ENCODE data around the gene PARD3B. TPM values are rescaled to one million over a fixed set of nuclear protein-coding genes. Genes with fewer than 3 reads are reported as not detected.

The PARD3B gene
- total and polyA plus RNA-seq, 2 donors from 2014 or later = 5.3 to 29.6 TPM

DNA sequence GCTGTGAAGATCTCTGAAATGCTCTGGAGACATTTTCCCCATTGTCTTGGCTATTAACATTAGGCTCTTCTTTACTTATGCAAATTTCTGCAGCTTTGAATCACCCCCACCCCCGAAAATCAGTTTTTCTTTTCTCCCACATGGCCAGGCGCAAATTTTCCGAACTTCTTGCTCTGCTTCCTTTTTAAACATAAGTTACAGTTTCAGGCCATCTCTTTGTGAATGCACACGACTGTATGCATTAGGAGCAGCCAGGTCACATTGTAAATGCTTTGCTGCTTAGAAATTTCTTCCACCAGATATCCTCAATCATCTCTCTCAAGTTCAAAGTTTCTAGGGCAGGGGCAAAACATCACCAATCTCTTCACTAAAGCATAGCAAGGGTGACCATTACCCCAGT, 106.8 kb downstream of the PARD3B start:
- intact Hi-C loops (cut with DNase I) = no loop called here
- DNase-seq = no peak
- Histone ChIP-seq H3K27me3 (ENCODE audit: control insufficient read depth, insufficient read depth, low read length) (no peaks in the 10 kb centered on the region), H3K4me1 (ENCODE audit: control insufficient read depth in 2 of 3, insufficient read depth in 2 of 3, low read depth in 1 of 3, low read length in 3 of 3) (no peaks in the 10 kb centered on the region), H3K36me3 (ENCODE audit: control insufficient read depth in 2 of 3, insufficient read depth in 3 of 3, low read length in 3 of 3) (no peaks in the 10 kb centered on the region), H3K9me3 (ENCODE audit: control insufficient read depth in 2 of 3, insufficient read depth in 1 of 3, low read length in 3 of 3) (no peaks in the 10 kb centered on the region), H3K9ac (ENCODE audit: low read length in 3 of 3) (no peak overlapping the region), H3K4me3 (ENCODE audit: low read length in 3 of 3) (no peak overlapping the region), H3K27ac (ENCODE audit: low read depth in 2 of 2, low read length in 2 of 2) (no peak overlapping the region)
- TF ChIP-seq, protein P1, sequence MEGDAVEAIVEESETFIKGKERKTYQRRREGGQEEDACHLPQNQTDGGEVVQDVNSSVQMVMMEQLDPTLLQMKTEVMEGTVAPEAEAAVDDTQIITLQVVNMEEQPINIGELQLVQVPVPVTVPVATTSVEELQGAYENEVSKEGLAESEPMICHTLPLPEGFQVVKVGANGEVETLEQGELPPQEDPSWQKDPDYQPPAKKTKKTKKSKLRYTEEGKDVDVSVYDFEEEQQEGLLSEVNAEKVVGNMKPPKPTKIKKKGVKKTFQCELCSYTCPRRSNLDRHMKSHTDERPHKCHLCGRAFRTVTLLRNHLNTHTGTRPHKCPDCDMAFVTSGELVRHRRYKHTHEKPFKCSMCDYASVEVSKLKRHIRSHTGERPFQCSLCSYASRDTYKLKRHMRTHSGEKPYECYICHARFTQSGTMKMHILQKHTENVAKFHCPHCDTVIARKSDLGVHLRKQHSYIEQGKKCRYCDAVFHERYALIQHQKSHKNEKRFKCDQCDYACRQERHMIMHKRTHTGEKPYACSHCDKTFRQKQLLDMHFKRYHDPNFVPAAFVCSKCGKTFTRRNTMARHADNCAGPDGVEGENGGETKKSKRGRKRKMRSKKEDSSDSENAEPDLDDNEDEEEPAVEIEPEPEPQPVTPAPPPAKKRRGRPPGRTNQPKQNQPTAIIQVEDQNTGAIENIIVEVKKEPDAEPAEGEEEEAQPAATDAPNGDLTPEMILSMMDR (IDR thresholded peaks at IDR 0.05; ENCODE audit: borderline replicate concordance, extremely low read depth, insufficient read depth) = no peak
- no peak for FAIRE-seq

DNA sequence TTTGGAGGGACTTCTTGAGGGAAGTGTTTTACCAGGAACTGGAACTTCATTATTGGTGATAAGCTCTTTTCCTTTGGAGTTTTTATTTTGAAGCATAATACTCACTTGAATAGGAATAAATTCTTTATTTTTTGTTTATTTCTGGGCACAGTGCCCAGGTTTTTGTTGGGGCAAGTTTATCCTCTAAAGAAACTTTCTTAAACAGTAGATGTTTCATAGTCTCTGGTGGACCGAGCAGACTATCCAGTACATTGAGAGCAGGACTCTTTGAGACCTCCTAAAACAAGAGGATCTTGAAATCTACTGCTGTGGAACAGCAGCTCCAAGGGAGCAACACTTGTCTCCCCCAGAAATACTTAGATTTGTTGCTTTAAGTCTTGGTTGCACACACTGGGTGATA, 109.4 kb downstream of the PARD3B start:
- no peak for FAIRE-seq
- DNase-seq = no peak
- no peak overlapping the region for H3K27ac ChIP-seq (ENCODE audit: low read depth in 2 of 2, low read length in 2 of 2)
- H3K36me3 ChIP-seq (ENCODE audit: control insufficient read depth in 2 of 3, insufficient read depth in 3 of 3, low read length in 3 of 3) = no peaks in the 10 kb centered on the region
- H3K27me3 ChIP-seq (ENCODE audit: control insufficient read depth, insufficient read depth, low read length) = no peaks in the 10 kb centered on the region
- intact Hi-C loops (cut with DNase I) = no loop called here
- H3K9ac ChIP-seq (ENCODE audit: low read length in 3 of 3) = no peak overlapping the region
- TF ChIP-seq, protein P1 (IDR thresholded peaks at IDR 0.05; ENCODE audit: borderline replicate concordance, extremely low read depth, insufficient read depth) = no peak
- H3K4me3 ChIP-seq (ENCODE audit: low read length in 3 of 3) = no peak overlapping the region
- H3K4me1 ChIP-seq (ENCODE audit: control insufficient read depth in 2 of 3, insufficient read depth in 2 of 3, low read depth in 1 of 3, low read length in 3 of 3) = no peaks in the 10 kb centered on the region
- H3K9me3 ChIP-seq (ENCODE audit: control insufficient read depth in 2 of 3, insufficient read depth in 1 of 3, low read length in 3 of 3) = no peaks in the 10 kb centered on the region

DNA sequence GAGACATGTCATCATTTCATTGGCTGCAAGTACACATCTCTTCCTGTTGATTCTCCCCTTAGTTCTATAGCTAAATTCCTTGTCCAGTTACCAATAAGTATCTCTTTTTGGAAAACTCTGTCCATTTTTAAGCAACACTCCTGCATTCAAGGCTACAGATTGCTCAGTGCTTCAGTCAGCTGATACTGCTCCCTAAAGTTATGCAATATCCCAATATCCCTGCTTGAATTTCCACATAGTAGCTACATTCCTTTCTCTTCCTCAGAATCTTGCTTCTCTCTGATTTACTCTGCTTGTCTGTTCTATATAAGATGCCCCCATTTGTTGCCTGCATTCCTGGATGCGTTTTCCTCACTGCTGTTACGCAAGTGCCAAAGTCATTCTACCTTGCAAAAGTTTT, 109.8 kb downstream of the PARD3B start:
- no peaks in the 10 kb centered on the region for H3K9me3 ChIP-seq (ENCODE audit: control insufficient read depth in 2 of 3, insufficient read depth in 1 of 3, low read length in 3 of 3)
- no peak overlapping the region for H3K27ac ChIP-seq (ENCODE audit: low read depth in 2 of 2, low read length in 2 of 2)
- no peak for DNase-seq
- no peaks in the 10 kb centered on the region for H3K4me1 ChIP-seq (ENCODE audit: control insufficient read depth in 2 of 3, insufficient read depth in 2 of 3, low read depth in 1 of 3, low read length in 3 of 3)
- no peak overlapping the region for H3K9ac ChIP-seq (ENCODE audit: low read length in 3 of 3)
- no peaks in the 10 kb centered on the region for H3K27me3 ChIP-seq (ENCODE audit: control insufficient read depth, insufficient read depth, low read length)
- TF ChIP-seq, protein P1 (IDR thresholded peaks at IDR 0.05; ENCODE audit: borderline replicate concordance, extremely low read depth, insufficient read depth) = no peak
- H3K4me3 ChIP-seq (ENCODE audit: low read length in 3 of 3) = no peak overlapping the region
- intact Hi-C loops (cut with DNase I) = no loop called here
- FAIRE-seq = no peak
- no peaks in the 10 kb centered on the region for H3K36me3 ChIP-seq (ENCODE audit: control insufficient read depth in 2 of 3, insufficient read depth in 3 of 3, low read length in 3 of 3)

DNA sequence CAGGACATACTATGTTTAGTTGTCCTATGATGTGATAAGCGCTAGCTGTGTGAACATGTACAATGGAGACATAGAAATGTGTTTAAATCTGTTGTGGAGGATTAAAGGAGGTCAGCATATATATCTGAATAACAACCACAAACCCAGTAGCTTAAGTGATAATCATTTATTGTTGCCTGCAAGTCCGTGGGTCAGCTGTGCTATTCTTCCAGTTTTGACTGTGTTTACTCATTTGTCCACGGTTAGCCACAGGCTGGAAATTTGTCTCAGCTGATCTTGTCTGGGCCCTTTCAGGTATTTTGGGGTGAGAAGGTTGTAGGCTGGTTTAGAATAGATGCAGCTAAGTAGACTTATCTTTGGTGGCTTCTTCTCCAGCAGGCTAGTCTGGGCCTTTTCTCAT, 110.4 kb downstream of the PARD3B start:
- DNase-seq = no peak
- TF ChIP-seq, protein P1 (IDR thresholded peaks at IDR 0.05; ENCODE audit: borderline replicate concordance, extremely low read depth, insufficient read depth) = no peak
- no peaks in the 10 kb centered on the region for H3K27me3 ChIP-seq (ENCODE audit: control insufficient read depth, insufficient read depth, low read length)
- no peak for FAIRE-seq
- no peaks in the 10 kb centered on the region for H3K9me3 ChIP-seq (ENCODE audit: control insufficient read depth in 2 of 3, insufficient read depth in 1 of 3, low read length in 3 of 3)
- H3K36me3 ChIP-seq (ENCODE audit: control insufficient read depth in 2 of 3, insufficient read depth in 3 of 3, low read length in 3 of 3) = no peaks in the 10 kb centered on the region
- H3K4me3 ChIP-seq (ENCODE audit: low read length in 3 of 3) = no peak overlapping the region
- intact Hi-C loops (cut with DNase I) = no loop called here
- H3K9ac ChIP-seq (ENCODE audit: low read length in 3 of 3) = no peak overlapping the region
- no peaks in the 10 kb centered on the region for H3K4me1 ChIP-seq (ENCODE audit: control insufficient read depth in 2 of 3, insufficient read depth in 2 of 3, low read depth in 1 of 3, low read length in 3 of 3)
- H3K27ac ChIP-seq (ENCODE audit: low read depth in 2 of 2, low read length in 2 of 2) = no peak overlapping the region
